ENCODE data around the gene FBXO48. TPM values are rescaled to one million over a fixed set of nuclear protein-coding genes. Genes with fewer than 3 reads are reported as not detected.

Gene FBXO48
- total and polyA plus RNA-seq, 2 of the 8 experiments (the other 6 are each of a cell fraction or from before 2014, with no cell fraction given): 1.1 to 1.5 TPM

- Histone ChIP-seq H2BK20ac (ENCODE audit: low read length) (no peak overlapping the region), H4K5ac (ENCODE audit: insufficient read length, low read depth, low read length) (no peak overlapping the region), H3K79me2 (ENCODE audit: control insufficient read depth in 1 of 2, insufficient read depth in 2 of 2, low read length in 2 of 2) (no peaks in the 10 kb centered on the region), H3K79me1 (ENCODE audit: low read depth, low read length) (no peaks in the 10 kb centered on the region), H2BK12ac (ENCODE audit: low read depth, low read length) (no peak overlapping the region), H4K8ac (ENCODE audit: extremely low read depth, insufficient read depth, low read length) (no peak overlapping the region), H2AK5ac (ENCODE audit: low read depth, low read length) (no peak overlapping the region), H3K36me3 (ENCODE audit: control insufficient read depth in 2 of 4, insufficient read depth in 4 of 4, low read length in 3 of 4) (no peaks in the 10 kb centered on the region), H3K27ac (ENCODE audit: low read depth, low read length) (no peak overlapping the region), H3K23me2 (ENCODE audit: low read depth, low read length) (no peaks in the 10 kb centered on the region), H3K4me3 (ENCODE audit: extremely low read depth in 1 of 4, insufficient read depth in 2 of 4, low read depth in 3 of 4, low read length in 4 of 4) (no peak overlapping the region), H3K4ac (replicated peaks; ENCODE audit: insufficient read length, low read depth, low read length) (no peak overlapping the region), H2BK15ac (ENCODE audit: low read length) (no peak overlapping the region), H3K4me2 (ENCODE audit: insufficient read depth in 1 of 2, low read depth in 2 of 2, low read length in 2 of 2) (no peak overlapping the region), H3K23ac (ENCODE audit: insufficient read length) (no peak overlapping the region), H2BK120ac (replicated peaks; ENCODE audit: low read depth, low read length) (no peak overlapping the region), H2BK5ac (ENCODE audit: low read depth, low read length) (no peak overlapping the region), H3K56ac (replicated peaks; ENCODE audit: insufficient read length, low read depth, low read length) (no peak overlapping the region), H3K9ac (replicated peaks in 1 of 4; ENCODE audit: extremely low read depth in 1 of 4, low read depth in 3 of 4, low read length in 3 of 4) (no peak overlapping the region), H3K4me1 (replicated peaks in 1 of 4; ENCODE audit: control insufficient read depth in 3 of 4, insufficient read depth in 4 of 4, low read length in 3 of 4) (no peaks in the 10 kb centered on the region), H4K20me1 (replicated peaks in 1 of 2; ENCODE audit: control insufficient read depth in 1 of 2, insufficient read depth in 2 of 2, low read length in 2 of 2) (no peaks in the 10 kb centered on the region), H3K18ac (ENCODE audit: extremely low read depth, low read length) (no peak overlapping the region), H3K9me3 (ENCODE audit: insufficient read depth in 2 of 2, low read depth in 1 of 2, low read length in 1 of 2) (no peaks in the 10 kb centered on the region), H2AFZ (ENCODE audit: low read length) (no peak overlapping the region), H3K27me3 (replicated peaks in 1 of 4; ENCODE audit: control insufficient read depth in 3 of 4, extremely low read depth in 1 of 4, insufficient read depth in 3 of 4, low read length in 3 of 4) (no peaks in the 10 kb centered on the region), H3K14ac (ENCODE audit: insufficient read length) (no peak overlapping the region), H4K91ac (replicated peaks; ENCODE audit: insufficient read length, low read length) (no peak overlapping the region)
- DNase-seq (ENCODE audit: low read depth in 1 of 2, low spot score in 2 of 2) (no peak), FAIRE-seq (no peak)
- CTCF ChIA-PET (ENCODE audit: partially characterized antibody): interaction anchor here (0.6 to 6.1 kb wide), 30 partner anchors 9 to 322 kb away, joined by 3 to 51 read pairs (median 5); partner anchors contain the start of genes APLF, FBXO48 and PLEK
- WGBS, 2 experiments (ENCODE audit: extremely low coverage in 1 of 2, insufficient coverage in 1 of 2, insufficient read length in 1 of 2, insufficient replicate concordance in 2 of 2, low coverage in 1 of 2, low lambda C conversion rate in 2 of 2, missing lambda C conversion rate in 1 of 2): 91% methylated on average over 2 of the region's 2 CpGs; no CpG with 5 or more reads in 1 of the 2 experiments
- POLR2A ChIA-PET (ENCODE audit: partially characterized antibody): no interaction called here
- TF ChIP-seq ASH2L (IDR thresholded peaks at IDR 0.05; ENCODE audit: low read length): no peak
- TF ChIP-seq HDAC2 (IDR thresholded peaks at IDR 0.05; ENCODE audit: borderline replicate concordance in 1 of 2, low read depth in 2 of 2, low read length in 2 of 2): no peak
- TF ChIP-seq MAX (IDR thresholded peaks at IDR 0.05): no peak
- TF ChIP-seq NANOG (IDR thresholded peaks at IDR 0.05; ENCODE audit: insufficient read depth, low read depth, low read length, poor library complexity, severe bottlenecking): no peak
Measured at GRCh38 chr2:68441994-68442322, 25.1 kb downstream of the FBXO48 start.
